Sigmoid colon (tissue), 4 donors: ENCODE measurements around the gene ZBTB40.

ENCODE experiments used
- EP300 ChIP-seq, 4 donors: sonication (generic); formaldehyde crosslinking; IDR thresholded peaks; one replicate each; pipeline ENCODE4 v1.6.1; 2017; ENCODE audit warnings: antibody characterized with exemption in 4 of 4
- POLR2A ChIP-seq, 2 donors: fragments of 450-650 bp; IDR thresholded peaks; one replicate each; pipeline ENCODE4 v1.6.1; 2016; ENCODE audit warnings: antibody characterized with exemption in 2 of 2, mild to moderate bottlenecking in 2 of 2, moderate library complexity in 2 of 2
- POLR2AphosphoS5 ChIP-seq, 4 donors: sonication (generic); formaldehyde crosslinking; IDR thresholded peaks; one replicate each; pipeline ENCODE4 v1.6.1; 2017; ENCODE audit warnings: antibody characterized with exemption in 4 of 4
- TF ChIP-seq, protein P1 (sequence below), 4 experiments: fragments of 450-650 bp in 3 of 4; fragments of 200-600 bp in 1 of 4; IDR thresholded peaks; one replicate each; pipeline ENCODE4 v1.5.1; 2016 to 2019; ENCODE audit warnings: antibody characterized with exemption in 4 of 4, mild to moderate bottlenecking in 3 of 4, moderate library complexity in 2 of 4

DNA sequence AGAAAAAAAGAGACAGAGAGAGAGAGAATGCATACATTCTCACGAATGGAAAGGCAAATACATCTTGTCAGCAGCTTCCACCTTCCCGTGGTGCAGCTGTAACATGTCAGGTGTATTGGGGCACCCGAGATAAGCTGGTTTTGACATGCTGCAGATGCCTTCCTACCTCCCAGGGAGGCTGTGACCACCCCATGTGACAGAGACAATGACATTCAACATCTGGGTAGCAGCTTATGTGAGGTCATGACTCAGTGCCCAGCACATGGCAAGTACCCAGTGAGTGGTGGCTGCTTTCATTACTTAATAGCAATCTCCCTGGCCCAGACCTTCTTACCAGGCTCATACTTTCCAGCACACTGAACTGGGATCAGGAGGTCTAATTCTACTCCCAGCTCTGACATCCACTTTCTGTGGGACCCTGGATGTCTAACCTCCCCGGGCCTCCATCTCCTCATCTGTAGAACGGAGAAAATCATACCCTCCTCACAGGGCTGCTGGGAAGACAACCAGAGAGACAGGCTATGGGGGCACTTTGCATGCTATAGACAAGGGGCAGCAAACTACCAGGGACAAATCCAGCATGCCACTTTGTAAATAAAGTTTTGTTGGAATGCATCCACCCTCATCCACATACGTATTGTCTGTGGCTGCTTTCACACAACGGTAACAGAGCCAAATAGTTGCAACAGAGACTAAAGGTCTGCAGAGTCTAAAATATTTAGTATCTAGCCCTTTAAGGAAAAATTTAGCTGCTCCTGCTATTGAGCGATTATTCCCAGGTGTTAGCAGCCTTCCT lies 38.5 kb upstream of the ZBTB40 start:
- TF ChIP-seq, protein P1, sequence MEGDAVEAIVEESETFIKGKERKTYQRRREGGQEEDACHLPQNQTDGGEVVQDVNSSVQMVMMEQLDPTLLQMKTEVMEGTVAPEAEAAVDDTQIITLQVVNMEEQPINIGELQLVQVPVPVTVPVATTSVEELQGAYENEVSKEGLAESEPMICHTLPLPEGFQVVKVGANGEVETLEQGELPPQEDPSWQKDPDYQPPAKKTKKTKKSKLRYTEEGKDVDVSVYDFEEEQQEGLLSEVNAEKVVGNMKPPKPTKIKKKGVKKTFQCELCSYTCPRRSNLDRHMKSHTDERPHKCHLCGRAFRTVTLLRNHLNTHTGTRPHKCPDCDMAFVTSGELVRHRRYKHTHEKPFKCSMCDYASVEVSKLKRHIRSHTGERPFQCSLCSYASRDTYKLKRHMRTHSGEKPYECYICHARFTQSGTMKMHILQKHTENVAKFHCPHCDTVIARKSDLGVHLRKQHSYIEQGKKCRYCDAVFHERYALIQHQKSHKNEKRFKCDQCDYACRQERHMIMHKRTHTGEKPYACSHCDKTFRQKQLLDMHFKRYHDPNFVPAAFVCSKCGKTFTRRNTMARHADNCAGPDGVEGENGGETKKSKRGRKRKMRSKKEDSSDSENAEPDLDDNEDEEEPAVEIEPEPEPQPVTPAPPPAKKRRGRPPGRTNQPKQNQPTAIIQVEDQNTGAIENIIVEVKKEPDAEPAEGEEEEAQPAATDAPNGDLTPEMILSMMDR (IDR thresholded peaks at IDR 0.05) = no peak
- TF ChIP-seq EP300 (IDR thresholded peaks at IDR 0.05) (no peak), POLR2AphosphoS5 (IDR thresholded peaks at IDR 0.05) (no peak), POLR2A (IDR thresholded peaks at IDR 0.05) (no peak)
